ENCODE measurements around the gene EPS8L2. TPM values are rescaled to one million over a fixed set of nuclear protein-coding genes. Genes with fewer than 3 reads are reported as not detected.

EPS8L2 gene
- total and polyA plus RNA-seq, 9 of the 15 experiments (the other 6 are each of a cell fraction or from before 2014, with no cell fraction given): 0.75 to 17.0 (median 3.7) TPM

GRCh38 chr11:659532-660085, 46.4 kb upstream of the EPS8L2 start:
- FAIRE-seq (no peak), ATAC-seq (no peak), DNase-seq (ENCODE audit: extremely low read depth in 1 of 4, low spot score in 3 of 4) (peak in 1 of 4 experiments; percentile 9)
- no peak overlapping the region for H3K27ac ChIP-seq (ENCODE audit: extremely low read depth, low read depth, low read length)
- TF ChIP-seq TCF7 (IDR thresholded peaks at IDR 0.05; ENCODE audit: borderline replicate concordance): no peak
- TF ChIP-seq SMARCA4 (IDR thresholded peaks at IDR 0.05): no peak
- TF ChIP-seq HOMEZ (CRISPR knock-in tag; IDR thresholded peaks at IDR 0.05): no peak
- no peak for TF ChIP-seq MXI1 (IDR thresholded peaks at IDR 0.05; ENCODE audit: low read depth, low read length)
- TF ChIP-seq KLF13 (tag; IDR thresholded peaks at IDR 0.05; ENCODE audit: borderline replicate concordance, low read depth): no peak
- TF ChIP-seq ZNF764 (CRISPR knock-in tag; IDR thresholded peaks at IDR 0.05; ENCODE audit: low read depth): no peak
- no peak for TF ChIP-seq ZFP36 (IDR thresholded peaks at IDR 0.05; ENCODE audit: low read depth, low read length, partially characterized antibody)
- TF ChIP-seq ZNF133 (CRISPR knock-in tag; IDR thresholded peaks at IDR 0.05): no peak
- no TSS peak for BruUV-seq (replicated peaks)
- no peaks in the 10 kb centered on the region for H4K20me1 ChIP-seq (replicated peaks; ENCODE audit: control insufficient read depth, insufficient read depth, low read length)
- no peaks in the 10 kb centered on the region for H3K27me3 ChIP-seq (ENCODE audit: control insufficient read depth in 2 of 2, insufficient read depth in 2 of 2, low read length in 2 of 2)
- H3K9me1 ChIP-seq (ENCODE audit: control insufficient read depth, insufficient read depth, low read length): no peaks in the 10 kb centered on the region
- H3K4me2 ChIP-seq (ENCODE audit: insufficient read depth, low read length): no peak overlapping the region
- H3K36me3 ChIP-seq (ENCODE audit: control insufficient read depth, insufficient read depth, low read length): peaks cover 87% of the 10 kb centered on the region; the same call in 2 of the 3 replicates
- in situ Hi-C loops (cut with MboI) (no loop called here), intact Hi-C loops (cut with micrococcal nuclease) (no loop called here)
- WGBS (ENCODE audit: insufficient coverage, low coverage, missing lambda C conversion rate): 89% methylated on average over 16 of the region's 16 CpGs
- no peak overlapping the region for H3K9ac ChIP-seq (ENCODE audit: insufficient read depth in 1 of 2, low read depth in 2 of 2, low read length in 2 of 2)
- H3K4me3 ChIP-seq: no peak overlapping the region
- H3K9me3 ChIP-seq (replicated peaks; ENCODE audit: control insufficient read depth, insufficient read depth, low read depth, low read length): no peaks in the 10 kb centered on the region
- no peak overlapping the region for H2AFZ ChIP-seq (ENCODE audit: low read depth, low read length)
- CTCF ChIA-PET (ENCODE audit: low intra/inter-chr PET ratio): no interaction called here
- POLR2A ChIA-PET: interaction anchor here (0.7 to 1.2 kb wide), 2 partner anchors 36 to 48 kb away, joined by 3 to 4 read pairs; partner anchors contain the start of genes DEAF1 and TMEM80
- H3K4me1 ChIP-seq (replicated peaks in 1 of 2; ENCODE audit: control insufficient read depth in 2 of 2, insufficient read depth in 2 of 2, low read length in 2 of 2): peaks cover 0 to 29% of the 10 kb centered on the region in 2 experiments; a peak in 2 of 5 replicates
- H3K79me2 ChIP-seq (ENCODE audit: control insufficient read depth, insufficient read depth, low read length): peaks cover 11% of the 10 kb centered on the region; the same call in 1 of the 3 replicates
